Thyroid gland (tissue), 4 donors: ENCODE measurements around the gene PAK4.

Experiments
- CTCF ChIP-seq, 6 experiments: fragments of 200-600 bp in 3 of 6; fragments of 450-650 bp in 3 of 6; sonication (generic) in 3 of 6; IDR thresholded peaks; one replicate each; pipeline ENCODE4 v1.5.1; 2016 to 2019; ENCODE audit warnings: antibody characterized with exemption in 6 of 6, mild to moderate bottlenecking in 2 of 6, inconsistent platforms in 1 of 6, moderate library complexity in 1 of 6
- POLR2A ChIP-seq, 2 donors: fragments of 450-650 bp; IDR thresholded peaks; one replicate each; pipeline ENCODE4 v1.6.1; 2017; ENCODE audit warnings: antibody characterized with exemption in 2 of 2, mild to moderate bottlenecking in 2 of 2, moderate library complexity in 1 of 2

GRCh38 chr19:39104186-39104596, 21.4 kb upstream of the PAK4 start:
- TF ChIP-seq CTCF (IDR thresholded peaks at IDR 0.05) (no peak), POLR2A (IDR thresholded peaks at IDR 0.05) (no peak)
